Duodenal mucosa (tissue), 2 donors: ENCODE results near the gene CDK2.
A peak's percentile ranks its signal among the peaks of the same experiment; 100 is the strongest.
"Not testable (repeated sequence)": the region's sequence is repeated elsewhere in the genome, so short reads cannot be mapped to it uniquely, and the experiment has no call there.

ENCODE experiments used
- H3K27ac ChIP-seq: one replicate; pipeline ENCODE4 v1.7.0; 2013; ENCODE audit warnings: low read depth, low read length
- H3K27me3 ChIP-seq, 2 donors: one replicate each; pipeline ENCODE4 v1.7.0; 2013; ENCODE audit warnings: low read length in 2 of 2, control low read depth in 1 of 2; ENCODE audit not compliant: insufficient read depth in 2 of 2, control insufficient read depth in 1 of 2
- H3K36me3 ChIP-seq, 2 donors: one replicate each; pipeline ENCODE4 v1.7.0; 2013; ENCODE audit warnings: low read length in 2 of 2, control low read depth in 1 of 2; ENCODE audit not compliant: insufficient read depth in 2 of 2, control insufficient read depth in 1 of 2
- H3K4me1 ChIP-seq, 2 donors: one replicate each; pipeline ENCODE4 v1.7.0; 2013; ENCODE audit warnings: low read length in 2 of 2, control low read depth in 1 of 2; ENCODE audit not compliant: insufficient read depth in 2 of 2, control insufficient read depth in 1 of 2
- H3K4me3 ChIP-seq, 2 donors: one replicate each; pipeline ENCODE4 v1.7.0; 2013; ENCODE audit warnings: low read length in 2 of 2, low read depth in 1 of 2
- H3K9ac ChIP-seq, 2 donors: one replicate each; pipeline ENCODE4 v1.7.0; 2013; ENCODE audit warnings: low read length in 2 of 2, low read depth in 1 of 2
- H3K9me3 ChIP-seq, 2 donors: one replicate each; pipeline ENCODE4 v1.7.0; 2013; ENCODE audit warnings: low read length in 2 of 2, control low read depth in 1 of 2; ENCODE audit not compliant: control insufficient read depth in 1 of 2

The CDK2 gene

GRCh38 chr12:55966408-55967281, at the start of gene CDK2:
Gene CDK2 (plus strand): TSS chr12:55966830. CDS start chr12:55967009, 179 bp downstream.
- H3K27me3 ChIP-seq = no peaks in the 10 kb centered on the region
- H3K9me3 ChIP-seq = no peaks in the 10 kb centered on the region
- peaks cover 20 to 22% of the 10 kb centered on the region in 2 donors for H3K4me1 ChIP-seq
- peak within 1 kb of the TSS; percentile 93 to 95 for H3K9ac ChIP-seq
- H3K4me3 ChIP-seq = peak within 1 kb of the TSS; percentile 85 to 92
- H3K27ac ChIP-seq = peak within 1 kb of the TSS; percentile 59
- peaks cover 0 to 2% of the 10 kb centered on the region in 2 donors for H3K36me3 ChIP-seq

- H3K9me3 ChIP-seq, H3K4me3 ChIP-seq, H3K27ac ChIP-seq, H3K9ac ChIP-seq, H3K4me1 ChIP-seq, H3K27me3 ChIP-seq: not testable (repeated sequence)
- peaks cover 5 to 22% of the 10 kb centered on the region in 2 donors for H3K36me3 ChIP-seq
These were observed 47.6 kb upstream of the CDK2 start for GRCh38 chr12:55919032-55919431.

DNA sequence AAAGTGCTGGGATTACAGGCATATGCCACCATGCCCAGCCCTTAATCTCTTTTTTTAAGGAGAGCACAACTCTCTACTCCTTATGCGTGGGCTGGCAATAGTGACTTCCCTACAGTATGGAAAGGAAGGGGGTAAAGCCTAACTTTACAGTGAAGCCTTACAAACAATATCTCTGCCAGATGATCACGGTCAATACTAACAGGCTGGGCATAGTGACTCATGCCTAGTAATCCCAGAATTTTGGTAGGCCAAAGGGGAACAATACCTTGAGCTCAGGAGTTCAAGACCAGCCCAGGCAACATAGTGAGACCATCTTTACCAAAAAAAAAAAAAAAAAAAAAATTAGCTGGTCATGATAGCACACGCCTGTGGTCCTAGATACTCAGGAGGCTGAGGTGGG, 44.5 kb upstream of the CDK2 start:
- H3K27ac ChIP-seq = no peak overlapping the region
- no peaks in the 10 kb centered on the region for H3K27me3 ChIP-seq
- peaks cover 11 to 13% of the 10 kb centered on the region in 2 donors for H3K4me1 ChIP-seq
- H3K4me3 ChIP-seq = no peak overlapping the region
- H3K9me3 ChIP-seq = no peaks in the 10 kb centered on the region
- H3K9ac ChIP-seq = no peak overlapping the region
- H3K36me3 ChIP-seq = peaks cover 0 to 25% of the 10 kb centered on the region in 2 donors

- not testable (repeated sequence) for H3K4me3 ChIP-seq, H3K27ac ChIP-seq, H3K27me3 ChIP-seq, H3K9ac ChIP-seq, H3K9me3 ChIP-seq
- peaks cover 0 to 25% of the 10 kb centered on the region in 2 donors for H3K36me3 ChIP-seq
- peaks cover 12 to 13% of the 10 kb centered on the region in 2 donors for H3K4me1 ChIP-seq
These were observed 43.0 kb upstream of the CDK2 start for GRCh38 chr12:55923648-55924047.

DNA sequence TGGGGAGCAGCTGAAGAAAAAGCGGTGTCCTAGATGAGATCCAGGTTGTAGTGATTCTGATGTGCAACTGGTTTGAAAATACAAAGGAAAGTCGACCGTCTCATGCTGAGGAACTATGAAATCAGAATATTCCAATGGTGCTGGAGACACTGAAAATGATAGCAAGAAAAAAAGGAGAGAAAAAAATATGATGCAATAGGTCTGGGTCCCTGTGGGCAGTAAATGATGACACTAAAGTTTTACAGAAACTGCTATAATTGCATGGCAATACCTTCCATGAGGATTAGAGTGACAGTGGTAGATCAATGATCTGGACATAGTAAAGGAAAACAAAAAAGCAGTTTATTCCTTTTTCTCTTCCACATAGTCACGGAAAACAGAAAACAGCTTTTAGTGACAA, 41.3 kb upstream of the CDK2 start:
- H3K4me1 ChIP-seq = peaks cover 24 to 27% of the 10 kb centered on the region in 2 donors
- H3K4me3 ChIP-seq = no peak overlapping the region
- H3K9me3 ChIP-seq = no peaks in the 10 kb centered on the region
- no peak overlapping the region for H3K9ac ChIP-seq
- no peak overlapping the region for H3K27ac ChIP-seq
- peaks cover 0 to 23% of the 10 kb centered on the region in 2 donors for H3K36me3 ChIP-seq
- H3K27me3 ChIP-seq = no peaks in the 10 kb centered on the region

- Histone ChIP-seq H3K36me3 (peaks cover 0 to 23% of the 10 kb centered on the region in 2 donors), H3K4me1 (peaks cover 31 to 33% of the 10 kb centered on the region in 2 donors), H3K9me3 (no peaks in the 10 kb centered on the region), H3K27me3 (no peaks in the 10 kb centered on the region), H3K27ac (no peak overlapping the region), H3K9ac (peak overlapping the region; percentile 98 to 100), H3K4me3 (peak overlapping the region; percentile 93 to 100)
These were observed 40.5 kb upstream of the CDK2 start for GRCh38 chr12:55925870-55926737.

DNA sequence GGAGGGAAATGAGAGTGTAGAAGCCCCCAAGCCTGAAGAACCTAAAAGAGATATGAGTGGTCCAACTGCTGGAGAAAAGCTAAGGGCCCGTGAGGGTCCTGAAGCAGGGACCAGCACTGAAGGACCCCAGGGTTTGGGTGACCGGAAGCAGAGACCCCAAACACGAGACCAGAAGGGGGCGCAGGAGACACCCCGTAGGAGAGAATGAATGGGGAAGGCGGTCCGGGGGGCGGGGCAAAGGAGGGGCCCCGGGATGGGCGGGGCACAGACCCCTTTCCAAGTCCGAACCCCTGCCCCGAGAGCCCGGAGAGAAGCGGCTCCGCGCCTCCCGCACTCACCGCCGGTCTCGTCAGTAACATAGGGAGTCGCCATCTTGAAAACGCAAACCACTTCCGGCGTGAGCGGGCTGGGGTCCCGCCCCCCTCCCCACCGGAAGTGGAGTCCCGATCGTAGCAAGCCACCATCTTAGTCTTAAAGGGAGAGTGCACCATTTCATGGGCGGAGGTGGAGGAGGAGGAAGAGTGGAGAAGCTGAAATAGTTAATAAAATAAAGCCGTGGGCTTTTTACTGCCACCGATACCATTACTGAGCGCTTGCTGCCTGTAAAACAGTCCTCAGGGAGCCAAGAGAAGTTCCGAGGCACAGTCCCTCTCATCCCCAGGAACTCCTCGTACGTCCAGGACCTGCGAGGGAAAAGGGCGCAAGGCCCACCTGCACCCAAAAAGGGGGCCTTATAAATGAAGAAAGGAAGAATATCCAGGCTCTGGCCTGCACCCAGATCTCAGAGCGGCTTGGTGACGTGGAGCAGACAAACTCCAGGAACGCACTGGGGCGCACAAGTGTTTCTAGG, 39.7 kb upstream of the CDK2 start:
- peak overlapping the region; percentile 98 to 100 for H3K9ac ChIP-seq
- peaks cover 0 to 20% of the 10 kb centered on the region in 2 donors for H3K36me3 ChIP-seq
- H3K9me3 ChIP-seq = no peaks in the 10 kb centered on the region
- H3K27me3 ChIP-seq = no peaks in the 10 kb centered on the region
- peak overlapping the region; percentile 93 to 100 for H3K4me3 ChIP-seq
- H3K4me1 ChIP-seq = peaks cover 33 to 39% of the 10 kb centered on the region in 2 donors
- peak overlapping the region; percentile 98 for H3K27ac ChIP-seq

DNA sequence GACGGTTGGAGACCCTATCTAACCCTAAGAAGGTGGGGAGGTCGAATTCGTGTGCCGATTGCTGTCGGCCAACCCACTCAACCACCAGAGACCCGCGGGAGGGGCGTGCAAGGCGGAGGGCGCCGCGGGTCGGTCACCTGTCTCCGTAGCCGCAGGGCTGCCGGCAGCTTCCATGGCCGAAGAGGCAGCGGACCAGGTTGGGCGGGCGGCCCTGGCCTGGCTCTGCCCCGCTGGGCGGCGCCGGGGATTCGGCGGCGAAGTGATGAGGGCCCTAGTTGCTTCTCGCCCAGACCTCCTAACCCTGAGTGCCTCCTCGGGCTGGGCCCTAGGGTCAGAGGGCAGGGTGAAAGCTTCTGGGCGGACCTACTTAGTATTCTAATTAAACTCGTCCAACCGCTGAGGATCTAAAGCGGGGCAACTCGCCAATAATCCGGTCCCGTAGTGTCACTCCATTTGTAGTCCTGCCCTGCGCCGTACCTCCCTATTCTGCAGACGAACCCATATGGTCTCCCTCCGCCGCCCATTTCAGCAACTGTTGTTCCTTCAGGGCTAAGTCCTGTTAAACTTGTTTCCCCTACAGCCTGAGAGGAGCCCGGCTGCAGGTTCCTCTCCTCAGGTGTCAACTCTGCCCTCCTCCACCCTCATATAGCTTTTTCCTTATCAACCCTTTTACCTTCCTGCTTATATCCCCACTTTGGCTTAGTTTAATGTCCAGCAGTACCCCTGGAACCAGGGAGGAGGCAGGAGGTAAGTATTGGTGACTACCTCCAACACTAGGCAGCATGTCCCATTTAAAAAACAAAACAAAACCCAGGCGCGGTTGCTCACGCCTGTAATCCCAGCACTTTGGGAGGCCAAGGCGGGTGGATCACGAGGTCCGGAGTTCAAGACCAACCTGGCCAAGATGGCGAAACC, 38.8 kb upstream of the CDK2 start, which contains the start of gene PYM1:
Gene PYM1 (minus strand): TSS at position 307 of the 915 bp plus-strand sequence. CDS start 133 bp downstream, at position 174.
- Histone ChIP-seq H3K27me3 (no peaks in the 10 kb centered on the region), H3K36me3 (peaks cover 0 to 11% of the 10 kb centered on the region in 2 donors), H3K4me1 (peaks cover 37 to 40% of the 10 kb centered on the region in 2 donors)

More for the DNA sequence above, 38.8 kb upstream of the CDK2 start, which contains the start of gene PYM1:
- H3K4me3 ChIP-seq = peak within 1 kb of the TSS; percentile 93 to 100
- H3K9ac ChIP-seq = peak within 1 kb of the TSS; percentile 98 to 100
- peak within 1 kb of the TSS; percentile 98 for H3K27ac ChIP-seq
- no peaks in the 10 kb centered on the region for H3K9me3 ChIP-seq
